PC-9 (cell line): ENCODE data around the gene ZNF345. TPM values are rescaled to one million over a fixed set of nuclear protein-coding genes. Genes with fewer than 3 reads are reported as not detected.

Experiments
- BruUV-seq: library from RNA; stranded (reverse); fragments of 400-500 nt; replicated peaks from 2 replicates; lab custom pipeline; 2021; lab: Mats Ljungman, UMichigan
- CTCF ChIA-PET: fragments of 300-600 bp; sonication (Branson Sonifier 250); formaldehyde crosslinking; loops from one replicate; lab custom pipeline; 2022; ENCODE audit warnings: antibody characterized with exemption; lab: Charles Lee
- POLR2A ChIA-PET: fragments of 300-600 bp; sonication (Branson Sonifier 250); formaldehyde crosslinking; loops from one replicate; lab custom pipeline; 2022; ENCODE audit warnings: antibody characterized with exemption; ENCODE audit not compliant: unreplicated experiment; lab: Charles Lee
- DNase-seq, 2 experiments: peaks; one replicate each; pipeline versions ENCODE4 v3.0.0 to v3.0.0-alpha.2; 2015 to 2022; ENCODE audit warnings: mixed read lengths in 1 of 2
- H2AFZ ChIP-seq: fragments of 200-600 bp; sonication (generic); 2 replicates; pipeline ENCODE4 v1.8.1; 2017; ENCODE audit warnings: antibody characterized with exemption
- H3F3A ChIP-seq: fragments of 200-600 bp; sonication (generic); 2 replicates; pipeline ENCODE4 v1.8.1; 2017; ENCODE audit warnings: antibody characterized with exemption, mild to moderate bottlenecking, low read depth; ENCODE audit not compliant: insufficient read depth
- H3K27ac ChIP-seq: fragments of 200-600 bp; sonication (generic); 2 replicates; pipeline ENCODE4 v1.6.1; 2016; ENCODE audit warnings: mixed run types
- H3K27me3 ChIP-seq: fragments of 200-600 bp; sonication (generic); 2 replicates; pipeline ENCODE4 v1.6.1; 2016; ENCODE audit warnings: low read depth, mixed run types; ENCODE audit not compliant: insufficient read depth
- H3K36me3 ChIP-seq: fragments of 200-600 bp; sonication (generic); 2 replicates; pipeline ENCODE4 v1.6.1; 2016; ENCODE audit warnings: low read depth, mixed run types
- H3K4me1 ChIP-seq: fragments of 200-600 bp; sonication (generic); replicated peaks from 2 replicates; pipeline ENCODE4 v1.6.1; 2016; ENCODE audit warnings: mixed run types; ENCODE audit not compliant: insufficient read depth
- H3K4me2 ChIP-seq: fragments of 200-600 bp; sonication (generic); 2 replicates; pipeline ENCODE4 v1.6.1; 2017; ENCODE audit warnings: mixed run types
- H3K4me3 ChIP-seq: fragments of 200-600 bp; sonication (generic); 2 replicates; pipeline ENCODE4 v1.6.1; 2016; ENCODE audit warnings: mixed run types
- H3K79me2 ChIP-seq: fragments of 200-600 bp; sonication (generic); 2 replicates; pipeline ENCODE4 v1.6.1; 2017; ENCODE audit warnings: low read depth, mixed run types
- H3K9me2 ChIP-seq: fragments of 200-600 bp; sonication (generic); 2 replicates; pipeline ENCODE4 v1.8.1; 2017; ENCODE audit warnings: mild to moderate bottlenecking; ENCODE audit not compliant: insufficient read depth
- H3K9me3 ChIP-seq: fragments of 200-600 bp; sonication (generic); 2 replicates; pipeline ENCODE4 v1.8.1; 2016; ENCODE audit warnings: low read depth; ENCODE audit not compliant: insufficient read depth
- H4K20me1 ChIP-seq: fragments of 200-600 bp; sonication (generic); 2 replicates; pipeline ENCODE4 v1.8.1; 2017; ENCODE audit not compliant: insufficient read depth
- CTCF ChIP-seq: fragments of 200-600 bp; sonication (generic); conservative IDR thresholded peaks from 2 replicates; pipeline ENCODE4 v1.6.1; 2017; ENCODE audit warnings: mixed run types, antibody characterized with exemption, mild to moderate bottlenecking, moderate library complexity
- EZH2 ChIP-seq: fragments of 200-600 bp; sonication (generic); IDR thresholded peaks from 2 replicates; pipeline ENCODE4 v1.8.0; 2017; ENCODE audit warnings: antibody characterized with exemption, low read depth
- intact Hi-C: fragments of 100-400 bp; cut with micrococcal nuclease; formaldehyde crosslinking; loops from one replicate; pipeline ENCODE4 v1.10.0; 2022; ENCODE audit not compliant: unreplicated experiment
- total RNA-seq: library from RNA; stranded (reverse); gene quantifications from 2 replicates; pipeline ENCODE4 v1.2.3, GENCODE V29; 2021

Gene ZNF345
- total RNA-seq, 1 experiment from 2014 or later, result 8.2 TPM

GRCh38 chr19:36807029-36807428 is 43.6 kb upstream of the ZNF345 start:
- H3K4me1 ChIP-seq, result no peaks in the 10 kb centered on the region
- no peaks in the 10 kb centered on the region for H4K20me1 ChIP-seq
- no peaks in the 10 kb centered on the region for H3K79me2 ChIP-seq
- no peaks in the 10 kb centered on the region for H3F3A ChIP-seq
- BruUV-seq, result no TSS peak
- CTCF ChIA-PET, result no interaction called here
- DNase-seq, result no peak
- H3K9me2 ChIP-seq, result no peaks in the 10 kb centered on the region
- no peak overlapping the region for H3K4me3 ChIP-seq
- H3K4me2 ChIP-seq, result no peak overlapping the region
- no peak overlapping the region for H2AFZ ChIP-seq
- TF ChIP-seq EZH2 (no peak), CTCF (no peak)
- no peaks in the 10 kb centered on the region for H3K27me3 ChIP-seq
- POLR2A ChIA-PET, result no interaction called here
- H3K9me3 ChIP-seq, result peaks cover 39% of the 10 kb centered on the region
- no peaks in the 10 kb centered on the region for H3K36me3 ChIP-seq
- H3K27ac ChIP-seq, result no peak overlapping the region
- intact Hi-C loops, result no loop called here

GRCh38 chr19:36819130-36819630 is 31.5 kb upstream of the ZNF345 start:
- Histone ChIP-seq H4K20me1 (no peaks in the 10 kb centered on the region), H3K9me3 (peaks cover 80% of the 10 kb centered on the region), H3K4me1 (no peaks in the 10 kb centered on the region), H3K27ac (no peak overlapping the region), H3F3A (no peaks in the 10 kb centered on the region; the same call in 1 of the 2 replicates), H3K36me3 (peaks cover 29% of the 10 kb centered on the region), H3K79me2 (no peaks in the 10 kb centered on the region), H3K4me3 (no peak overlapping the region), H3K4me2 (no peak overlapping the region), H3K27me3 (no peaks in the 10 kb centered on the region), H2AFZ (no peak overlapping the region), H3K9me2 (no peaks in the 10 kb centered on the region)
- no peak for DNase-seq
- intact Hi-C loops, result no loop called here
- ChIA-PET POLR2A (no interaction called here), CTCF (no interaction called here)
- BruUV-seq, result no TSS peak
- TF ChIP-seq CTCF (no peak), EZH2 (no peak)

GRCh38 chr19:36821758-36822157 is 28.9 kb upstream of the ZNF345 start:
- H3K27me3 ChIP-seq, result no peaks in the 10 kb centered on the region
- H3K36me3 ChIP-seq, result peaks cover 35% of the 10 kb centered on the region
- TF ChIP-seq CTCF (no peak), EZH2 (no peak)
- ChIA-PET POLR2A (no interaction called here), CTCF (no interaction called here)
- no peak overlapping the region for H3K4me3 ChIP-seq
- H3K27ac ChIP-seq, result no peak overlapping the region
- no peaks in the 10 kb centered on the region for H3K4me1 ChIP-seq
- no peak overlapping the region for H3K4me2 ChIP-seq
- BruUV-seq, result no TSS peak
- H3K79me2 ChIP-seq, result no peaks in the 10 kb centered on the region
- H2AFZ ChIP-seq, result no peak overlapping the region
- H3K9me3 ChIP-seq, result peaks cover 69% of the 10 kb centered on the region
- no peaks in the 10 kb centered on the region; the same call in 1 of the 2 replicates for H3F3A ChIP-seq
- no peak for DNase-seq
- H4K20me1 ChIP-seq, result no peaks in the 10 kb centered on the region
- no peaks in the 10 kb centered on the region for H3K9me2 ChIP-seq
- intact Hi-C loops, result no loop called here
